GM18507 (cell line): ENCODE results near the gene IFRD2.
A peak's percentile ranks its signal among the peaks of the same experiment; 100 is the strongest.

Experiments
- DNase-seq: peaks from one replicate; pipeline ENCODE4 v3.0.0; 2011; ENCODE audit warnings: low read depth; ENCODE audit not compliant: insufficient read length; ENCODE audit errors: extremely low spot score
- FAIRE-seq: peaks from 2 replicates; lab custom pipeline; 2011; peaks lifted over from hg19 to GRCh38; lab: Jason Lieb, UNC

IFRD2 gene

GRCh38 chr3:50304601-50305000, 12.4 kb upstream of the IFRD2 start:
- DNase-seq (no peak), FAIRE-seq (no peak)

- FAIRE-seq (no peak), DNase-seq (no peak)
These were observed 11.0 kb upstream of the IFRD2 start, which contains the start of gene HYAL1 for GRCh38 chr3:50303013-50303815. TSS of gene HYAL1 (minus strand) at chr3:50303574. CDS start at chr3:50302956, 618 bp downstream.

GRCh38 chr3:50302095-50303012, 10.1 kb upstream of the IFRD2 start:
- no peak for DNase-seq
- no peak for FAIRE-seq

GRCh38 chr3:50300681-50301254, 8.5 kb upstream of the IFRD2 start:
- DNase-seq: no peak
- no peak for FAIRE-seq

- FAIRE-seq (no peak), DNase-seq (no peak)
These were observed 7.9 kb upstream of the IFRD2 start for GRCh38 chr3:50299929-50300680.

GRCh38 chr3:50299638-50299928, 7.4 kb upstream of the IFRD2 start:
- FAIRE-seq: no peak
- DNase-seq: no peak

- FAIRE-seq: peak; percentile 100
- DNase-seq: peak; percentile 95
These were observed 6.8 kb upstream of the IFRD2 start, which contains the start of the genes HYAL3 and NAA80 for GRCh38 chr3:50298836-50299637. TSS of gene HYAL3 (minus strand) at chr3:50299405. CDS start at chr3:50295602, 3,803 bp downstream. TSS of gene NAA80 (minus strand) at chr3:50299405. CDS start at chr3:50297463, 1,942 bp downstream.

GRCh38 chr3:50297896-50298725, 5.9 kb upstream of the IFRD2 start:
- DNase-seq (no peak), FAIRE-seq (no peak)

- FAIRE-seq (no peak), DNase-seq (no peak)
These were observed 5.2 kb upstream of the IFRD2 start for GRCh38 chr3:50297384-50297775.

- FAIRE-seq (no peak), DNase-seq (no peak)
These were observed 4.6 kb upstream of the IFRD2 start for GRCh38 chr3:50296721-50297383.

- no peak for FAIRE-seq
- DNase-seq: no peak
These were observed 3.6 kb upstream of the IFRD2 start for GRCh38 chr3:50295553-50296431.

GRCh38 chr3:50294492-50295403, 2.5 kb upstream of the IFRD2 start:
- FAIRE-seq (no peak), DNase-seq (no peak)

GRCh38 chr3:50294089-50294488, 1.9 kb upstream of the IFRD2 start:
- no peak for FAIRE-seq
- DNase-seq: no peak

GRCh38 chr3:50293079-50293801, 1.0 kb upstream of the IFRD2 start:
- DNase-seq: no peak
- no peak for FAIRE-seq

GRCh38 chr3:50290161-50290641, 2.0 kb downstream of the IFRD2 start:
- FAIRE-seq: no peak

More at GRCh38 chr3:50290161-50290641, 2.0 kb downstream of the IFRD2 start:
- DNase-seq: no peak
